ENCODE results near the gene BANK1.

DNA sequence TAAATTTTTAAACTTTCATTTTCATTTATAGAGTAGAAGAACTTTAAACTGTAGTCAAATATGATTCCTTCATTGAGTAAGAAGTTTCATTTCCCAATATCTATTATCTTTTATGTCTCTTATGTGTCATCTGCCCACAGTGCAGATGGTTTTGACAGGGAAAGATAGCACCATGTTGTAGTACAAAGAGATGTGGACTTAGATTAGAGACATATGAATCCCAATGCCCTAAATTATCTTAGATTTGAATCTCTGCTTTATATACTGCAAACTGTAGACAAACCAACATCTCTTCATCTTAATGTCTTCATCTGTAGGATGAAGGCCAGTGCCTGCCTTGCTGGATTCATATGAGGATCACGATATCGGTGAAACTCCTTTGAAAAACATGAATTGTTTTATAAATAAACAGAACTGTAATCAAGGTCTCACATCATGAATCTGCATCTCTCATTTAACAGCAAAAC, 217.5 kb downstream of the BANK1 start:
- TF ChIP-seq, protein P1, sequence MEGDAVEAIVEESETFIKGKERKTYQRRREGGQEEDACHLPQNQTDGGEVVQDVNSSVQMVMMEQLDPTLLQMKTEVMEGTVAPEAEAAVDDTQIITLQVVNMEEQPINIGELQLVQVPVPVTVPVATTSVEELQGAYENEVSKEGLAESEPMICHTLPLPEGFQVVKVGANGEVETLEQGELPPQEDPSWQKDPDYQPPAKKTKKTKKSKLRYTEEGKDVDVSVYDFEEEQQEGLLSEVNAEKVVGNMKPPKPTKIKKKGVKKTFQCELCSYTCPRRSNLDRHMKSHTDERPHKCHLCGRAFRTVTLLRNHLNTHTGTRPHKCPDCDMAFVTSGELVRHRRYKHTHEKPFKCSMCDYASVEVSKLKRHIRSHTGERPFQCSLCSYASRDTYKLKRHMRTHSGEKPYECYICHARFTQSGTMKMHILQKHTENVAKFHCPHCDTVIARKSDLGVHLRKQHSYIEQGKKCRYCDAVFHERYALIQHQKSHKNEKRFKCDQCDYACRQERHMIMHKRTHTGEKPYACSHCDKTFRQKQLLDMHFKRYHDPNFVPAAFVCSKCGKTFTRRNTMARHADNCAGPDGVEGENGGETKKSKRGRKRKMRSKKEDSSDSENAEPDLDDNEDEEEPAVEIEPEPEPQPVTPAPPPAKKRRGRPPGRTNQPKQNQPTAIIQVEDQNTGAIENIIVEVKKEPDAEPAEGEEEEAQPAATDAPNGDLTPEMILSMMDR (conservative IDR thresholded peaks at IDR 0.05 in 1 of 2, IDR thresholded peaks at IDR 0.05 in 1 of 2; ENCODE audit: low read depth in 1 of 2, low read length in 2 of 2), result no peak
- no peak for TF ChIP-seq EZH2 (IDR thresholded peaks at IDR 0.05; ENCODE audit: low read length, missing control alignments)

Measured in fibroblast of lung (primary cell).